Effector memory CD4-positive, alpha-beta T cell (primary cell): ENCODE results near the gene CDADC1.

Source experiments
- DNase-seq, 3 donors: peaks; one replicate each; pipeline ENCODE4 v3.0.0-alpha.2; 2020
- H3K27ac ChIP-seq: 2 replicates; pipeline ENCODE4 v1.7.0; 2013; ENCODE audit warnings: mild to moderate bottlenecking, low read length, moderate library complexity; ENCODE audit not compliant: insufficient read depth, poor library complexity, severe bottlenecking
- H3K27me3 ChIP-seq: replicated peaks from 2 replicates; pipeline ENCODE4 v1.7.0; 2013; ENCODE audit warnings: mild to moderate bottlenecking, low read length; ENCODE audit not compliant: insufficient read depth, control insufficient read depth, poor library complexity, severe bottlenecking
- H3K36me3 ChIP-seq: 2 replicates; pipeline ENCODE4 v1.7.0; 2013; ENCODE audit warnings: mild to moderate bottlenecking, low read length, moderate library complexity; ENCODE audit not compliant: control insufficient read depth, insufficient read depth
- H3K4me1 ChIP-seq: 2 replicates; pipeline ENCODE4 v1.7.0; 2013; ENCODE audit warnings: low read length, mild to moderate bottlenecking; ENCODE audit not compliant: control insufficient read depth, insufficient read depth, poor library complexity, severe bottlenecking
- H3K4me3 ChIP-seq: 2 replicates; pipeline ENCODE4 v1.7.0; 2013; ENCODE audit warnings: low read length, low read depth, mild to moderate bottlenecking; ENCODE audit not compliant: insufficient read depth, poor library complexity, severe bottlenecking
- H3K9me3 ChIP-seq: 2 replicates; pipeline ENCODE4 v1.7.0; 2013; ENCODE audit warnings: mild to moderate bottlenecking, low read length, moderate library complexity; ENCODE audit not compliant: control insufficient read depth

CDADC1 gene

DNA sequence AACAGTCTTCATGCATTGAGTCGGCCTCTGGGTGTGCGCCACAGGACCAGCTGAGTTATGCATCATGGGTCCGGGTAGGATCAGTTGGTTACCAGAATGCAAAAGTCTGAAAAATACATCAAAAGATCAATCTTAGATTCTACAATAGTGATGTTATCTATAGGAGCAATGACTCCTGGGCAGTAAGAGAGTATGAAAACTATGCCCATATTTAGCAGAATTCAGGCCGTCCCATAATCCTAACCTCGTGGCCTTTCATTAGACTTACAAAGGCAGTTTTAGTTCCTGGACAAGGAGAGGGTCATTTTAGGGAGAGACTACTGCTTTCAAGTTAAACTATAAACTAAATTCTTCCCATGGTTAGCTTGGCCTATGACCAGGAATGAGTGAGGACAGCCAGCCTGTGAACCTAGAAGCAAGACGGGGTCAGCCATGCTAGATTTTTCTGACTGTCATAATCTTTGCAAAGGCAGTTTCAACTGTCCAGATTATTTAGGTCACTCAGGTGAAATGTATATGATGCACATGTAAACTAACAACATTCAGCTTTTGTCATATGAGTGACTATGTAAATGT is 11.8 kb upstream of the CDADC1 start:
- no peak for DNase-seq
- Histone ChIP-seq H3K4me3 (no peak overlapping the region), H3K36me3 (no peaks in the 10 kb centered on the region), H3K4me1 (peaks cover 2% of the 10 kb centered on the region), H3K27me3 (no peaks in the 10 kb centered on the region), H3K9me3 (no peaks in the 10 kb centered on the region), H3K27ac (no peak overlapping the region)

DNA sequence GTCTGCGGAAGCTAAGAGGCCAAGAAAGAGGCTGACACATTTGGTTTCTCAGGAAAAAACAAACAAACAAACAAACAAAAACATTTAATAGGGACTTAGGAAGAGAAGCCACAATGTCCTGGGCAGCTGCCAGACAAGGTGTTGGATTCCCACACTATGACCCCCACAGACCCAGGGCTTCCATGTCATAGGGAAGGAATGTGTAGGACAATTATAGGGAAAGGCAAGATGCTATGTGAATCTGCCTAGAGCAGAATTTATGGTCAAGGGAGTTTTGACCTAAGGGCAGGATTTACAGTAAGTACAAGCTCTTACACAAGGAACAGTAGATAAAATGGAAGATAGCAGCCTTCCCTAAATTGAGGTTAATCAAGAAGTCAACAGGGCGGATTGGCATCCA is 9.1 kb upstream of the CDADC1 start:
- Histone ChIP-seq H3K27ac (no peak overlapping the region), H3K4me3 (no peak overlapping the region), H3K36me3 (no peaks in the 10 kb centered on the region), H3K4me1 (peaks cover 2% of the 10 kb centered on the region), H3K27me3 (no peaks in the 10 kb centered on the region), H3K9me3 (no peaks in the 10 kb centered on the region)
- no peak for DNase-seq

DNA sequence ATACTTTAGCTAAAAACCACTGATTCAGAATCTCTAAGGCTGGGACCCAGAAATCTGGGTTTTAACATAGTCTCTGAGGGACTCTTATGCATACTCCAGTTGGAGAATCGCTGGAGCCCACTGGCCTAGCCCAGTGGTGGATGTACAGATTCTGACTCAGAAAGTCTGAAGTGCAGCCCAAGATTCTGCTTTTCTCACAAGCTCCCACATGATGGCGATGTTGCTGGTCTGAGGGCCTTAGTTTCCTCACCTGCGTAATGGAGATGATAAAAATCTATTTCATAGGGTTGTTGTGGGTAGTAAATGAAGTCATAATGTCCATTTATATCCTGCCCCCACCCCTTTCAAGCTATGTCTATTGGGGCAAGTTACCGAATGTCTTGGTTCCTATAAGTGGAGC is 7.7 kb upstream of the CDADC1 start:
- DNase-seq = peak in 1 of 3 donors; percentile 25
- Histone ChIP-seq H3K9me3 (no peaks in the 10 kb centered on the region), H3K27ac (no peak overlapping the region), H3K27me3 (no peaks in the 10 kb centered on the region), H3K4me3 (no peak overlapping the region), H3K4me1 (peaks cover 2% of the 10 kb centered on the region), H3K36me3 (no peaks in the 10 kb centered on the region)

DNA sequence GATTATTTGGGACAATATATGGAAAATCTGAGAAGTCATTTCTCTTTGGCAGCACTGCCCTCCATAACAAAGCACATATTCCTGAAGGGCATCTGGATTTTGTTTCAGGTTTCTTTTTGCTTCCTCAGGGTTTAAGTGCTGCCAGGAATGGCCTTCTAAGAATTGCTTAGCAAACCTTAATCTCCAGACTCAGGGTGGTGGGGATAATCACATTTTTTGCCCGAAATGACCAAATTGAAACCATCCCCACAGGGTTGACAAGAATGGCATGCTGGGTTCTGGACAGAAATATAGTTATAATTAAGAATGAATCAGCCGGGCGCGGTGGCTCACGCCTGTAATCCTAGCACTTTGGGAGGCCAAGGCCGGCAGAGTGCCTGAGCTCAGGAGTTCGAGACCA is 6.4 kb upstream of the CDADC1 start:
- Histone ChIP-seq H3K4me3 (no peak overlapping the region), H3K4me1 (peaks cover 2% of the 10 kb centered on the region), H3K27ac (no peak overlapping the region), H3K9me3 (no peaks in the 10 kb centered on the region), H3K27me3 (no peaks in the 10 kb centered on the region), H3K36me3 (no peaks in the 10 kb centered on the region)
- DNase-seq = no peak

- Histone ChIP-seq H3K27me3 (no peaks in the 10 kb centered on the region), H3K4me1 (peaks cover 5% of the 10 kb centered on the region), H3K36me3 (no peaks in the 10 kb centered on the region), H3K4me3 (no peak overlapping the region), H3K9me3 (no peaks in the 10 kb centered on the region), H3K27ac (no peak overlapping the region)
- DNase-seq = no peak
Measured at GRCh38 chr13:49245101-49245500, 2.6 kb upstream of the CDADC1 start.

DNA sequence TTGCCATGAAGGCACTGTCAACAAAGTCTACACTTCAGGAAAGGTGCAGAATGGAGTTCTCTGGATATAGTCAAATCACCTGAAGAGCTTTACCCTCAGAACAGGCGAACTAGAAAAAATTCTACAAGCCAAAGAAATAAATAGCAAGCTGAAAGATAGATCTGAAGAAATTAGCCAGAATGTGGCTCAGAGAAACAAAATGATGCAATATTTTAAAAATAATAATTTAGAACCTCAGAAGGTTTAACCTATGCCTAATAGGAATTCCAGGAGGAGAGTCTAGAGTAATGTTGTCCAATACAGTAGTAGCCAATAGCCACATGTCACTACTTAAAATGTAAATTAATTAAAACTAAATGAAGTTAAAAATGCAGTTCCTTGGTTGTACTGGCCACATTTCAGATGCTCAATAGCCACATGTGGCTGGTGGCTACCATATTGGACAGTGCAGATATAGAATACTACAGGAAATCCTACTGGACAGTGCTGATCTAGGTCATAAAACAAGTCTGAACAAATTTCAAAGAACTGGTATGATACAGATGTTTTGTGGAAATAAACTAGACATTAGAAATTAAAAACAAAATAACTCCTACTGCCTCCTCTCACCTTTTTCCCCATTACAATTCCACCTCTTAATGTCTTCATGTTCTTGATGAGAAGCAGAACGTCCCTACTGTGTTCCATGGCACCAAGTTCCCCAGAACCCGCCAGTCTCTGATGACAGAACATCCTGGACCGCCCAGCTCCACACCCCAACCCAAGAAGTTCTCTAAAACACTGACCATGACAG is 679 bp upstream of the CDADC1 start:
- no peak for DNase-seq
- no peaks in the 10 kb centered on the region for H3K36me3 ChIP-seq
- peak overlapping the region; percentile 68 for H3K4me3 ChIP-seq
- peaks cover 4% of the 10 kb centered on the region for H3K4me1 ChIP-seq
- no peaks in the 10 kb centered on the region for H3K27me3 ChIP-seq
- H3K27ac ChIP-seq = peak overlapping the region; percentile 62
- no peaks in the 10 kb centered on the region for H3K9me3 ChIP-seq

- no peaks in the 10 kb centered on the region for H3K27me3 ChIP-seq
- no peaks in the 10 kb centered on the region for H3K36me3 ChIP-seq
- peak overlapping the region; percentile 62 for H3K27ac ChIP-seq
- no peaks in the 10 kb centered on the region for H3K9me3 ChIP-seq
- no peak for DNase-seq
- H3K4me3 ChIP-seq = peak overlapping the region; percentile 68
- H3K4me1 ChIP-seq = peaks cover 5% of the 10 kb centered on the region
Measured at GRCh38 chr13:49248622-49249002, 887 bp downstream of the CDADC1 start.

GRCh38 chr13:49251326-49251725 is 3.6 kb downstream of the CDADC1 start:
- Histone ChIP-seq H3K4me1 (peaks cover 10% of the 10 kb centered on the region), H3K27me3 (no peaks in the 10 kb centered on the region), H3K9me3 (no peaks in the 10 kb centered on the region), H3K27ac (no peak overlapping the region), H3K36me3 (no peaks in the 10 kb centered on the region), H3K4me3 (no peak overlapping the region)
- no peak for DNase-seq

DNA sequence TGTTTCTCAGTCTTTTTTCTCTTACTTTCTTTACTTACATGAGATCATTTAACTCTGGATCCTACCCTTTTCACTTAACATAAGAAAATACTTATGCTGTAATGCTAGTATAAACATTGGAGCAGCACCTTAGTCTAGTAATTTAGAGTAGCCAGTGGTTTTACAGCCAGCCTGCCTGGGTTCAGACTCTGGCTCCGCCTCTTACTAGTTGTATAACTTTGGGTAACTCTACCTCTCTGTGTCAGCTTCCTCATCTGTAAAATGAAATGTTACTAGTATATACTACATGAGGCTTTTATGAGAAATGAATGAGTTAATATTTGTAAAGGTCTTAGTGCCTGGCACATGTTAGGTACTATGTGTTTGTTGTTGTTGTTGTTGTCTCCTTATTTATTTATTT is 5.6 kb downstream of the CDADC1 start:
- Histone ChIP-seq H3K4me3 (no peak overlapping the region), H3K4me1 (peaks cover 10% of the 10 kb centered on the region), H3K9me3 (no peaks in the 10 kb centered on the region), H3K27me3 (no peaks in the 10 kb centered on the region), H3K36me3 (no peaks in the 10 kb centered on the region), H3K27ac (no peak overlapping the region)
- DNase-seq = no peak

DNA sequence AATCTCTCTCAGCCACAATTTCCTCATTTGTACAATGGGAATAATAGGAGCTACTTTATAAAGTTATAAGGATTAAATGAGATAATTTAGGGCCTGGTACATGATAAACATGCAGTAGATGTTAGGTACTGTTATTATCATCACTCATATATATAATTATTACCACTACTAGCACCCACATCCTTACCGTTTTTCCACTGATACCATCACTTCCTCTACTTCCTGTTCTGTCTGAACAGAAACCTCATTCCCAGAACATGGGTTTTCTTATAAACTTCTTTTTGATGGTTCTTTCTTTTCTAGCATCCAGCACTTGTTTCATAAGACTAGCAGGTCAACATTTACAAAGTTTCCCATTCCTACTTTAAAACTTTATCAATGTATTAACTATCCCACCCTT is 6.3 kb downstream of the CDADC1 start:
- no peak overlapping the region for H3K4me3 ChIP-seq
- H3K36me3 ChIP-seq = no peaks in the 10 kb centered on the region
- no peak overlapping the region for H3K27ac ChIP-seq
- no peaks in the 10 kb centered on the region for H3K27me3 ChIP-seq
- H3K4me1 ChIP-seq = peaks cover 10% of the 10 kb centered on the region
- DNase-seq = no peak
- no peaks in the 10 kb centered on the region for H3K9me3 ChIP-seq
